Muscle layer of colon (tissue), 2 donors: ENCODE data around the gene GAS2L1.

ENCODE experiments used
- H3K27ac ChIP-seq: one replicate; pipeline ENCODE4 v1.7.0; 2013; ENCODE audit warnings: low read depth, mild to moderate bottlenecking, low read length, moderate library complexity
- H3K27me3 ChIP-seq, 2 donors: one replicate each; pipeline ENCODE4 v1.7.0; 2013; ENCODE audit warnings: low read length in 2 of 2, mild to moderate bottlenecking in 2 of 2; ENCODE audit not compliant: insufficient read depth in 2 of 2, control insufficient read depth in 1 of 2
- H3K36me3 ChIP-seq: one replicate; pipeline ENCODE4 v1.7.0; 2013; ENCODE audit warnings: mild to moderate bottlenecking, low read length; ENCODE audit not compliant: insufficient read depth
- H3K4me1 ChIP-seq: one replicate; pipeline ENCODE4 v1.7.0; 2013; ENCODE audit warnings: mild to moderate bottlenecking, low read length; ENCODE audit not compliant: insufficient read depth
- H3K4me3 ChIP-seq, 2 donors: one replicate each; pipeline ENCODE4 v1.7.0; 2013; ENCODE audit warnings: low read length in 2 of 2, low read depth in 1 of 2, mild to moderate bottlenecking in 1 of 2, moderate library complexity in 1 of 2
- H3K9ac ChIP-seq: one replicate; pipeline ENCODE4 v1.7.0; 2013; ENCODE audit warnings: low read length
- H3K9me3 ChIP-seq: one replicate; pipeline ENCODE4 v1.7.0; 2013; ENCODE audit warnings: mild to moderate bottlenecking, low read length
- donor health status: abdominal sarcoma.
- donor health status: Adenocarcinoma of cecum.

Gene GAS2L1

GRCh38 chr22:29320546-29320945 lies 14.1 kb downstream of the GAS2L1 start:
- Histone ChIP-seq H3K9me3 (no peaks in the 10 kb centered on the region), H3K9ac (no peak overlapping the region), H3K27me3 (peaks cover 3 to 11% of the 10 kb centered on the region in 2 donors), H3K4me1 (no peaks in the 10 kb centered on the region), H3K27ac (no peak overlapping the region), H3K36me3 (no peaks in the 10 kb centered on the region), H3K4me3 (no peak overlapping the region)

GRCh38 chr22:29323641-29324040 lies 17.2 kb downstream of the GAS2L1 start:
- Histone ChIP-seq H3K27me3 (no peaks in the 10 kb centered on the region), H3K4me3 (no peak overlapping the region), H3K36me3 (no peaks in the 10 kb centered on the region), H3K4me1 (no peaks in the 10 kb centered on the region), H3K27ac (no peak overlapping the region), H3K9me3 (no peaks in the 10 kb centered on the region), H3K9ac (no peak overlapping the region)

GRCh38 chr22:29325356-29325755 lies 18.9 kb downstream of the GAS2L1 start:
- Histone ChIP-seq H3K9me3 (no peaks in the 10 kb centered on the region), H3K36me3 (peaks cover 5% of the 10 kb centered on the region), H3K27ac (no peak overlapping the region)

GRCh38 chr22:29325785-29326315 lies 19.4 kb downstream of the GAS2L1 start:
- Histone ChIP-seq H3K27ac (no peak overlapping the region), H3K27me3 (no peaks in the 10 kb centered on the region), H3K36me3 (peaks cover 5% of the 10 kb centered on the region), H3K4me1 (no peaks in the 10 kb centered on the region), H3K9me3 (no peaks in the 10 kb centered on the region), H3K9ac (no peak overlapping the region), H3K4me3 (no peak overlapping the region)

More at GRCh38 chr22:29325356-29325755, 18.9 kb downstream of the GAS2L1 start:
- no peaks in the 10 kb centered on the region for H3K27me3 ChIP-seq
- no peak overlapping the region for H3K4me3 ChIP-seq
- no peak overlapping the region for H3K9ac ChIP-seq
- H3K4me1 ChIP-seq = no peaks in the 10 kb centered on the region

- Histone ChIP-seq H3K4me3 (no peak overlapping the region), H3K9ac (no peak overlapping the region), H3K27ac (no peak overlapping the region), H3K9me3 (no peaks in the 10 kb centered on the region), H3K36me3 (peaks cover 12% of the 10 kb centered on the region), H3K4me1 (no peaks in the 10 kb centered on the region), H3K27me3 (no peaks in the 10 kb centered on the region)
Observed at GRCh38 chr22:29326481-29326880, 20.0 kb downstream of the GAS2L1 start.

GRCh38 chr22:29327089-29327764 lies 20.8 kb downstream of the GAS2L1 start:
- Histone ChIP-seq H3K4me3 (no peak overlapping the region), H3K9me3 (no peaks in the 10 kb centered on the region), H3K4me1 (no peaks in the 10 kb centered on the region), H3K36me3 (peaks cover 17% of the 10 kb centered on the region), H3K27me3 (no peaks in the 10 kb centered on the region), H3K27ac (no peak overlapping the region), H3K9ac (no peak overlapping the region)

- Histone ChIP-seq H3K9ac (no peak overlapping the region), H3K9me3 (no peaks in the 10 kb centered on the region), H3K4me1 (no peaks in the 10 kb centered on the region), H3K4me3 (no peak overlapping the region), H3K36me3 (peaks cover 25% of the 10 kb centered on the region), H3K27ac (no peak overlapping the region), H3K27me3 (no peaks in the 10 kb centered on the region)
Observed at GRCh38 chr22:29328055-29328454, 21.6 kb downstream of the GAS2L1 start.

- H3K36me3 ChIP-seq = peaks cover 29% of the 10 kb centered on the region
- no peak overlapping the region for H3K9ac ChIP-seq
- no peak overlapping the region for H3K27ac ChIP-seq
- no peaks in the 10 kb centered on the region for H3K9me3 ChIP-seq
- H3K27me3 ChIP-seq = no peaks in the 10 kb centered on the region
- no peak overlapping the region for H3K4me3 ChIP-seq
- H3K4me1 ChIP-seq = no peaks in the 10 kb centered on the region
Observed at GRCh38 chr22:29328566-29329500, 22.4 kb downstream of the GAS2L1 start.

GRCh38 chr22:29329581-29329980 lies 23.1 kb downstream of the GAS2L1 start:
- no peaks in the 10 kb centered on the region for H3K9me3 ChIP-seq
- H3K36me3 ChIP-seq = peaks cover 29% of the 10 kb centered on the region
- no peaks in the 10 kb centered on the region for H3K27me3 ChIP-seq
- H3K4me1 ChIP-seq = no peaks in the 10 kb centered on the region
- no peak overlapping the region for H3K4me3 ChIP-seq
- H3K27ac ChIP-seq = no peak overlapping the region
- no peak overlapping the region for H3K9ac ChIP-seq

- Histone ChIP-seq H3K4me3 (no peak overlapping the region), H3K27me3 (no peaks in the 10 kb centered on the region), H3K9ac (no peak overlapping the region), H3K4me1 (no peaks in the 10 kb centered on the region), H3K36me3 (peaks cover 29% of the 10 kb centered on the region), H3K27ac (no peak overlapping the region), H3K9me3 (no peaks in the 10 kb centered on the region)
Observed at GRCh38 chr22:29330291-29330690, 23.8 kb downstream of the GAS2L1 start.

GRCh38 chr22:29330753-29331152 lies 24.3 kb downstream of the GAS2L1 start:
- H3K9ac ChIP-seq = no peak overlapping the region
- no peak overlapping the region for H3K27ac ChIP-seq
- peaks cover 32% of the 10 kb centered on the region for H3K36me3 ChIP-seq
- no peaks in the 10 kb centered on the region for H3K27me3 ChIP-seq
- H3K4me3 ChIP-seq = no peak overlapping the region
- no peaks in the 10 kb centered on the region for H3K4me1 ChIP-seq
- H3K9me3 ChIP-seq = no peaks in the 10 kb centered on the region
